SK-N-SH treated with all-trans-retinoic acid at 6 μM for 48 hours (cell line): ENCODE results near the gene ROPN1L.

Experiments used
- ATAC-seq: fragments of 200-7000 bp; cut with Tn5 transposase; 3 replicates; pipeline ENCODE4 v1.9.1; 2020; ENCODE audit warnings: mild to moderate bottlenecking, moderate library complexity
- ARNTL ChIP-seq: fragments of 450-650 bp; formaldehyde crosslinking; IDR thresholded peaks from 2 replicates; pipeline ENCODE4 v1.5.0; 2020; ENCODE audit warnings: low read depth, mild to moderate bottlenecking, moderate library complexity, borderline replicate concordance
- BACH2 ChIP-seq: fragments of 250-450 bp; sonication (Bioruptor Pico); IDR thresholded peaks from 2 replicates; pipeline ENCODE4 v1.9.0; 2021; ENCODE audit warnings: mild to moderate bottlenecking, borderline replicate concordance
- CREB5 ChIP-seq: fragments of 250-450 bp; sonication (Bioruptor Pico); IDR thresholded peaks from 2 replicates; pipeline ENCODE4 v1.5.1; 2020; ENCODE audit warnings: low read depth, mild to moderate bottlenecking, moderate library complexity
- CSDC2 ChIP-seq: fragments of 250-450 bp; sonication (Bioruptor Pico); IDR thresholded peaks from 2 replicates; pipeline ENCODE4 v1.5.0; 2020; ENCODE audit warnings: mild to moderate bottlenecking, moderate library complexity
- CSRNP3 ChIP-seq: fragments of 250-450 bp; sonication (Bioruptor Pico); IDR thresholded peaks from 2 replicates; pipeline ENCODE4 v1.5.1; 2021; ENCODE audit warnings: mild to moderate bottlenecking, moderate library complexity
- ESRRG ChIP-seq: fragments of 250-450 bp; sonication (Bioruptor Pico); IDR thresholded peaks from 2 replicates; pipeline ENCODE4 v1.6.1; 2021; ENCODE audit warnings: mild to moderate bottlenecking
- GLIS3 ChIP-seq: fragments of 250-450 bp; sonication (Bioruptor Pico); IDR thresholded peaks from 2 replicates; pipeline ENCODE4 v1.5.0; 2020; ENCODE audit warnings: mild to moderate bottlenecking, moderate library complexity
- ISL1 ChIP-seq: fragments of 250-450 bp; sonication (Bioruptor Pico); IDR thresholded peaks from 2 replicates; pipeline ENCODE4 v2.1.2; 2022; ENCODE audit warnings: mild to moderate bottlenecking, moderate library complexity
- PATZ1 ChIP-seq: fragments of 250-450 bp; sonication (Bioruptor Pico); IDR thresholded peaks from 2 replicates; pipeline ENCODE4 v1.8.0; 2020; ENCODE audit warnings: mild to moderate bottlenecking, moderate library complexity, borderline replicate concordance
- POU6F1 ChIP-seq: fragments of 250-450 bp; sonication (Bioruptor Pico); IDR thresholded peaks from 2 replicates; pipeline ENCODE4 v1.8.0; 2021; ENCODE audit warnings: low read depth, mild to moderate bottlenecking, moderate library complexity, borderline replicate concordance
- PPARA ChIP-seq: fragments of 250-450 bp; sonication (Bioruptor Pico); IDR thresholded peaks from 2 replicates; pipeline ENCODE4 v1.5.0; 2020; ENCODE audit warnings: mild to moderate bottlenecking, borderline replicate concordance
- RARB ChIP-seq: fragments of 250-450 bp; sonication (Bioruptor Pico); IDR thresholded peaks from 2 replicates; pipeline ENCODE4 v1.8.0; 2021; ENCODE audit warnings: mild to moderate bottlenecking, moderate library complexity
- SNAI2 ChIP-seq: fragments of 250-450 bp; sonication (Bioruptor Pico); IDR thresholded peaks from 2 replicates; pipeline ENCODE4 v1.5.0; 2020; ENCODE audit warnings: mild to moderate bottlenecking, moderate library complexity
- TCF4 ChIP-seq: fragments of 250-450 bp; sonication (Bioruptor Pico); IDR thresholded peaks from 2 replicates; pipeline ENCODE4 v1.8.0; 2021; ENCODE audit warnings: mild to moderate bottlenecking, moderate library complexity, borderline replicate concordance
- TOX ChIP-seq: fragments of 250-450 bp; sonication (Bioruptor Pico); IDR thresholded peaks from 2 replicates; pipeline ENCODE4 v1.8.0; 2021; ENCODE audit warnings: mild to moderate bottlenecking, moderate library complexity, borderline replicate concordance
- TSHZ2 ChIP-seq: fragments of 250-450 bp; sonication (Bioruptor Pico); IDR thresholded peaks from 2 replicates; pipeline ENCODE4 v1.5.0; 2020; ENCODE audit warnings: mild to moderate bottlenecking, moderate library complexity
- ZFP3 ChIP-seq: fragments of 250-450 bp; sonication (Bioruptor Pico); IDR thresholded peaks from 2 replicates; pipeline ENCODE4 v1.5.0; 2020; ENCODE audit warnings: mild to moderate bottlenecking, moderate library complexity
- ZFP30 ChIP-seq: fragments of 450-650 bp; formaldehyde crosslinking; IDR thresholded peaks from 2 replicates; pipeline ENCODE4 v1.5.0; 2022; ENCODE audit warnings: mild to moderate bottlenecking, moderate library complexity
- ZNF565 ChIP-seq: fragments of 450-650 bp; formaldehyde crosslinking; conservative IDR thresholded peaks from 2 replicates; pipeline ENCODE4 v1.5.0; 2020; ENCODE audit warnings: low read depth, mild to moderate bottlenecking, moderate library complexity
- ZNF70 ChIP-seq: fragments of 450-650 bp; formaldehyde crosslinking; IDR thresholded peaks from 2 replicates; pipeline ENCODE4 v1.5.0; 2020; ENCODE audit warnings: mild to moderate bottlenecking, moderate library complexity
- ZNF8 ChIP-seq: fragments of 450-650 bp; formaldehyde crosslinking; IDR thresholded peaks from 2 replicates; pipeline ENCODE4 v1.5.0; 2020; ENCODE audit warnings: mild to moderate bottlenecking, moderate library complexity

ROPN1L gene

GRCh38 chr5:10441083-10441991 is at the start of gene ROPN1L:
TSS of gene ROPN1L (plus strand) at chr5:10441879. CDS start at chr5:10442168, 289 bp downstream.
- ATAC-seq: peak; percentile 97
- no peak for TF ChIP-seq ZNF565 (CRISPR knock-in tag)
- no peak for TF ChIP-seq GLIS3 (CRISPR knock-in tag)
- TF ChIP-seq ISL1 (CRISPR knock-in tag): no peak
- TF ChIP-seq, all 23 proteins: peak for 0

- ATAC-seq: peak; percentile 53
These were observed 48.9 kb upstream of the ROPN1L start for GRCh38 chr5:10392567-10393328.

GRCh38 chr5:10393491-10393890 is 48.2 kb upstream of the ROPN1L start:
- TF ChIP-seq ISL1 (CRISPR knock-in tag): peak; percentile 20; the same call in 1 of the 2 replicates
- no peak for TF ChIP-seq ZNF8
- TF ChIP-seq CSRNP3 (CRISPR knock-in tag): no peak
- no peak for TF ChIP-seq RARB (CRISPR knock-in tag)
- no peak for TF ChIP-seq BACH2 (CRISPR knock-in tag)
- TF ChIP-seq ZFP30 (CRISPR knock-in tag): no peak
- ATAC-seq: peak; percentile 93

- TF ChIP-seq TSHZ2 (CRISPR knock-in tag) (no peak), ZNF8 (no peak), CSDC2 (CRISPR knock-in tag) (no peak), CSRNP3 (CRISPR knock-in tag) (no peak), ZFP30 (CRISPR knock-in tag) (no peak), ISL1 (CRISPR knock-in tag) (no peak), PPARA (CRISPR knock-in tag) (no peak), ARNTL (no peak), GLIS3 (CRISPR knock-in tag) (no peak), RARB (CRISPR knock-in tag) (no peak), BACH2 (CRISPR knock-in tag) (no peak), SNAI2 (no peak), CREB5 (CRISPR knock-in tag) (no peak), TOX (CRISPR knock-in tag) (no peak), PATZ1 (CRISPR knock-in tag) (no peak), ESRRG (CRISPR knock-in tag) (no peak), ZFP3 (CRISPR knock-in tag) (no peak), TCF4 (CRISPR knock-in tag) (no peak), POU6F1 (no peak), ZNF70 (CRISPR knock-in tag) (no peak)
- ATAC-seq: no peak
These were observed 45.1 kb upstream of the ROPN1L start for GRCh38 chr5:10396552-10396951.
